Keratinocyte (primary cell): Measurements from ENCODE around the gene ERCC3.

ENCODE experiments used
- EZH2 ChIP-seq: IDR thresholded peaks from one replicate; pipeline ENCODE4 v1.6.1; 2012; ENCODE audit warnings: inconsistent platforms, mild to moderate bottlenecking, low read length, moderate library complexity
- TF ChIP-seq, protein P1 (sequence below), 3 experiments: IDR thresholded peaks in 1 of 3; conservative IDR thresholded peaks in 1 of 3; optimal IDR thresholded peaks in 1 of 3; 2 replicates in 2 of 3; 3 replicates in 1 of 3; pipeline versions ENCODE3 to v1.5.1; 2011; ENCODE audit warnings: low read length in 3 of 3, mild to moderate bottlenecking in 3 of 3, moderate library complexity in 2 of 3, control low read depth in 1 of 3, inconsistent platforms in 1 of 3; ENCODE audit not compliant: insufficient read depth in 2 of 3; ENCODE audit errors: extremely low read depth in 1 of 3

DNA sequence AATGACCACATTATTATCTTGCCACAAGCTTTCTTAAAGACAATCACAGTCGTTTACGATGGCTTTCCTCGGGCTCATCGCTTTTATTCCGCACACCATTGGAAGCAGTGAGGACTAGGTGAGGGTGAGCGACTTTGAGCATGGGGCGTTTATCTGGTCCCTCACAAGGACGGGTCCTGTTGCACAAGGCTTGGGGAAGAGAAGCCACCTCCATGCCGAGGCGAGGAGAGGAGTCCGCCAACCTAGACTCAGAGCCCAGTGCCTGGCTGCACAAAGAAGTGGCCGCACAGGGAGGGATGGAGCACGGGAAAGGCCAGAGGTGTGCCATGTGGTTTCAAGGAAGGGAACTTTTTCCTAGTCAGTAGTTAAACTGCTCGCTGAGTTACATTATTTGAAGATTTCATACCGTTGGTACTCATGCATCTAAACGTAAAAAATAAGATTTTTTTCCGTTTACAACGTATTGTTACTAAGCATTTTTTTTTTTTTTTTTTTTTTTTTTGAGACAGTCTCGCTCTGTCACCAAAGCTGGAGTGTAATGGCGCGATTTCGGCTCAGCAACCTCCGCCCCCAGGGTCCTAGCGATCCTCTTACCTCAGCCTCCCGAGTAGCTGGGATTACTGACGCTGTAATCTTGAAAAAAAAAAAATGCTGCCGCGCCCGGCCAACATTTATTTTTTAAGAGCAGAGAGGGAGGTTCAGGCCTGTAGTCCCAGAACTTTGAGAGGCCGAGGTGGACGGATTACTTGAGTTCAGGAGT is 73.0 kb downstream of the ERCC3 start:
- TF ChIP-seq, protein P1, sequence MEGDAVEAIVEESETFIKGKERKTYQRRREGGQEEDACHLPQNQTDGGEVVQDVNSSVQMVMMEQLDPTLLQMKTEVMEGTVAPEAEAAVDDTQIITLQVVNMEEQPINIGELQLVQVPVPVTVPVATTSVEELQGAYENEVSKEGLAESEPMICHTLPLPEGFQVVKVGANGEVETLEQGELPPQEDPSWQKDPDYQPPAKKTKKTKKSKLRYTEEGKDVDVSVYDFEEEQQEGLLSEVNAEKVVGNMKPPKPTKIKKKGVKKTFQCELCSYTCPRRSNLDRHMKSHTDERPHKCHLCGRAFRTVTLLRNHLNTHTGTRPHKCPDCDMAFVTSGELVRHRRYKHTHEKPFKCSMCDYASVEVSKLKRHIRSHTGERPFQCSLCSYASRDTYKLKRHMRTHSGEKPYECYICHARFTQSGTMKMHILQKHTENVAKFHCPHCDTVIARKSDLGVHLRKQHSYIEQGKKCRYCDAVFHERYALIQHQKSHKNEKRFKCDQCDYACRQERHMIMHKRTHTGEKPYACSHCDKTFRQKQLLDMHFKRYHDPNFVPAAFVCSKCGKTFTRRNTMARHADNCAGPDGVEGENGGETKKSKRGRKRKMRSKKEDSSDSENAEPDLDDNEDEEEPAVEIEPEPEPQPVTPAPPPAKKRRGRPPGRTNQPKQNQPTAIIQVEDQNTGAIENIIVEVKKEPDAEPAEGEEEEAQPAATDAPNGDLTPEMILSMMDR (optimal IDR thresholded peaks at IDR 0.05 in 1 of 3, IDR thresholded peaks at IDR 0.05 in 1 of 3, conservative IDR thresholded peaks at IDR 0.05 in 1 of 3; ENCODE audit: extremely low read depth in 1 of 3, insufficient read depth in 2 of 3, low read length in 3 of 3): no peak
- TF ChIP-seq EZH2: no peak
